ENCODE measurements around the gene CAP2.

CAP2 gene

GRCh38 chr6:17457405-17457804, 64.0 kb downstream of the CAP2 start:
- Histone ChIP-seq H3K27me3 (ENCODE audit: control insufficient read depth, low read length) (peaks cover 3% of the 10 kb centered on the region), H3F3A (ENCODE audit: control insufficient read depth, insufficient read depth) (no peaks in the 10 kb centered on the region), H3K9me2 (replicated peaks; ENCODE audit: control insufficient read depth, low read length) (no peaks in the 10 kb centered on the region), H3K9me3 (ENCODE audit: control insufficient read depth, insufficient read depth, low read length) (no peaks in the 10 kb centered on the region), H3K4me1 (ENCODE audit: control insufficient read depth, low read length) (no peaks in the 10 kb centered on the region), H3K79me2 (ENCODE audit: control insufficient read depth, low read length) (no peaks in the 10 kb centered on the region), H3K36me3 (ENCODE audit: control insufficient read depth, low read length) (no peaks in the 10 kb centered on the region), H3K27ac (ENCODE audit: low read depth, low read length) (no peak overlapping the region), H3K4me2 (ENCODE audit: low read length) (no peak overlapping the region), H4K20me1 (ENCODE audit: control insufficient read depth, insufficient read depth, low read depth, low read length) (no peaks in the 10 kb centered on the region), H3K4me3 (ENCODE audit: low read length) (no peak overlapping the region)
- TF ChIP-seq EZH2phosphoT487 (IDR thresholded peaks at IDR 0.05; ENCODE audit: borderline replicate concordance, low read length) (no peak), CTCF (IDR thresholded peaks at IDR 0.05; ENCODE audit: low read depth, low read length, poor library complexity, severe bottlenecking) (no peak)

GRCh38 chr6:17457956-17458355, 64.6 kb downstream of the CAP2 start:
- H3K79me2 ChIP-seq (ENCODE audit: control insufficient read depth, low read length) = no peaks in the 10 kb centered on the region
- no peaks in the 10 kb centered on the region for H3K36me3 ChIP-seq (ENCODE audit: control insufficient read depth, low read length)
- H3K9me2 ChIP-seq (replicated peaks; ENCODE audit: control insufficient read depth, low read length) = no peaks in the 10 kb centered on the region
- H3K27ac ChIP-seq (ENCODE audit: low read depth, low read length) = no peak overlapping the region
- H3K9me3 ChIP-seq (ENCODE audit: control insufficient read depth, insufficient read depth, low read length) = no peaks in the 10 kb centered on the region
- H3K4me3 ChIP-seq (ENCODE audit: low read length) = no peak overlapping the region
- H3F3A ChIP-seq (ENCODE audit: control insufficient read depth, insufficient read depth) = no peaks in the 10 kb centered on the region
- H3K4me2 ChIP-seq (ENCODE audit: low read length) = no peak overlapping the region
- H3K4me1 ChIP-seq (ENCODE audit: control insufficient read depth, low read length) = no peaks in the 10 kb centered on the region
- TF ChIP-seq EZH2phosphoT487 (IDR thresholded peaks at IDR 0.05; ENCODE audit: borderline replicate concordance, low read length) (no peak), CTCF (IDR thresholded peaks at IDR 0.05; ENCODE audit: low read depth, low read length, poor library complexity, severe bottlenecking) (no peak)
- peaks cover 3% of the 10 kb centered on the region for H3K27me3 ChIP-seq (ENCODE audit: control insufficient read depth, low read length)
- H4K20me1 ChIP-seq (ENCODE audit: control insufficient read depth, insufficient read depth, low read depth, low read length) = no peaks in the 10 kb centered on the region

GRCh38 chr6:17458966-17459365, 65.6 kb downstream of the CAP2 start:
- no peaks in the 10 kb centered on the region for H3F3A ChIP-seq (ENCODE audit: control insufficient read depth, insufficient read depth)
- no peaks in the 10 kb centered on the region for H3K79me2 ChIP-seq (ENCODE audit: control insufficient read depth, low read length)
- H3K4me1 ChIP-seq (ENCODE audit: control insufficient read depth, low read length) = no peaks in the 10 kb centered on the region
- H3K27me3 ChIP-seq (ENCODE audit: control insufficient read depth, low read length) = peaks cover 3% of the 10 kb centered on the region
- TF ChIP-seq EZH2phosphoT487 (IDR thresholded peaks at IDR 0.05; ENCODE audit: borderline replicate concordance, low read length) (no peak), CTCF (IDR thresholded peaks at IDR 0.05; ENCODE audit: low read depth, low read length, poor library complexity, severe bottlenecking) (no peak)
- no peak overlapping the region for H3K4me3 ChIP-seq (ENCODE audit: low read length)
- no peaks in the 10 kb centered on the region for H3K36me3 ChIP-seq (ENCODE audit: control insufficient read depth, low read length)
- H3K9me3 ChIP-seq (ENCODE audit: control insufficient read depth, insufficient read depth, low read length) = no peaks in the 10 kb centered on the region
- H4K20me1 ChIP-seq (ENCODE audit: control insufficient read depth, insufficient read depth, low read depth, low read length) = no peaks in the 10 kb centered on the region
- no peak overlapping the region for H3K27ac ChIP-seq (ENCODE audit: low read depth, low read length)
- H3K9me2 ChIP-seq (replicated peaks; ENCODE audit: control insufficient read depth, low read length) = no peaks in the 10 kb centered on the region
- no peak overlapping the region for H3K4me2 ChIP-seq (ENCODE audit: low read length)

- H3F3A ChIP-seq (ENCODE audit: control insufficient read depth, insufficient read depth) = no peaks in the 10 kb centered on the region
- H3K4me3 ChIP-seq (ENCODE audit: low read length) = no peak overlapping the region
- H3K4me2 ChIP-seq (ENCODE audit: low read length) = no peak overlapping the region
- H3K4me1 ChIP-seq (ENCODE audit: control insufficient read depth, low read length) = no peaks in the 10 kb centered on the region
- no peaks in the 10 kb centered on the region for H3K36me3 ChIP-seq (ENCODE audit: control insufficient read depth, low read length)
- peaks cover 3% of the 10 kb centered on the region for H3K27me3 ChIP-seq (ENCODE audit: control insufficient read depth, low read length)
- H4K20me1 ChIP-seq (ENCODE audit: control insufficient read depth, insufficient read depth, low read depth, low read length) = no peaks in the 10 kb centered on the region
- TF ChIP-seq EZH2phosphoT487 (IDR thresholded peaks at IDR 0.05; ENCODE audit: borderline replicate concordance, low read length) = no peak
- no peak overlapping the region for H3K27ac ChIP-seq (ENCODE audit: low read depth, low read length)
- no peaks in the 10 kb centered on the region for H3K79me2 ChIP-seq (ENCODE audit: control insufficient read depth, low read length)
- no peaks in the 10 kb centered on the region for H3K9me2 ChIP-seq (replicated peaks; ENCODE audit: control insufficient read depth, low read length)
- H3K9me3 ChIP-seq (ENCODE audit: control insufficient read depth, insufficient read depth, low read length) = no peaks in the 10 kb centered on the region
Measured at GRCh38 chr6:17460862-17461261, 67.5 kb downstream of the CAP2 start.

Data from DOHH2 (cell line).